ENCODE data around the gene SF1. TPM values are rescaled to one million over a fixed set of nuclear protein-coding genes. Genes with fewer than 3 reads are reported as not detected.

SF1 gene
- total and polyA plus RNA-seq, 2 of the 8 experiments (the other 6 are each of a cell fraction or from before 2014, with no cell fraction given), result 72.7 to 353 TPM

DNA sequence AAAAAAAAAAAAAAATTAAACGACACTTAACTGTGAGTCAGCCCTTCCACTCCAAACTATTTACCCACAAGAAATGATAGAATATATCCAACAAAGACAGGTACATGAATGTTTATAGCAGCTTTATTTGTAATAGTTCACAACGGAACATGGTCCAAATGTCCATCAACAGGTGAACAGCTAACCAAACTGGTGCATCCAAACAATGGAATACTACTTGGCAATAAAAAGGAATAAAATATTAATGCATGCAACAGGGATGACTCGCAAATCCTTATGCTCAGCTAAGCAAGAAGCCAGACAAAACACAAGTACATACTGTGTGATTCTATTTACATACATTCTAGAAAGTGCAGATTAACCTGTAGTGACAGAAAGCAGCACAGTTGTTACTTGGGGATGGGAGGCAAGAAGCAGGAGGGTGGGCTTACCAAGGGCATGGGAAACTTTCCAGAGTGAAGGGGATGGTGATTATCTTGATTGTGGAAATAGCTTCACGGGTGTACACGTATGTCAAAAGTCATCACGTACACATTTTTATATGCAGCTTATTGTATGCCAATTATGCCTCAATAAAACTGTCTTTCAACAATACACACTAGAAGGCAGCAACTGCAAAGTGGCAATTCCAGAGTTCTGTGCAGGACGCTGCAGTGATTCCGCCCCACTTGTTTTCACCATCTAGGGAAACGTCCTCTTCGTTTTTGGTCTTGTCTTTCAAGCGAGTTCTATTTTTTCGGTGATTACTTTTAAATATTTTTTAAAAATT is 6.7 kb upstream of the SF1 start (continued):
- TF ChIP-seq RXRA (IDR thresholded peaks at IDR 0.05; ENCODE audit: insufficient read depth, low read depth, low read length) (no peak), JUN (IDR thresholded peaks at IDR 0.05; ENCODE audit: low read depth, low read length) (no peak), CHD2 (IDR thresholded peaks at IDR 0.05; ENCODE audit: low read length) (no peak), TAF7 (optimal IDR thresholded peaks at IDR 0.05; ENCODE audit: borderline replicate concordance, low read depth, low read length) (no peak), EZH2 (IDR thresholded peaks at IDR 0.05; ENCODE audit: low read depth, low read length, severe bottlenecking) (no peak), SAP30 (IDR thresholded peaks at IDR 0.05; ENCODE audit: insufficient read depth, insufficient replicate concordance, low read length) (no peak)

Measured in H1 (cell line).